ENCODE results near the gene FRMPD4.

The FRMPD4 gene

DNA sequence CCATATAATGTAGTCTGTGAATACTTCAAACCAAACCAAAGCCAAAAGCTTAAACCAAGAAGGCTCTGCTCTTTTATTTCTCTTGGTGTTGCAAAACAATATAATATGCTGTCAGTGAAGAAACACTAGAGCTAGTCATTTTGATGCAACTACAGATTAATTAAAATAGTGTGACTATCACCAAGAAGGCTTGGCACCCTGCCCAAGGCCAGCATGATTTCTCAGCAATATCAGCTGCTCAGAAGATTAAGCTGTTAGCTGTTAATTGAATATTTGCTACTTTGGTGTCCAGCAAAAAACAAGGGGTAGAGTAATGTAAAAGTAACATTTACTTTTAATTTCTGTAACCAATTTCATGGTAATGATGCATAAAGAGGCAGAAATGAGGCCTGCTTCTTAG, 548.1 kb downstream of the FRMPD4 start:
- DNase-seq: no peak

DNA sequence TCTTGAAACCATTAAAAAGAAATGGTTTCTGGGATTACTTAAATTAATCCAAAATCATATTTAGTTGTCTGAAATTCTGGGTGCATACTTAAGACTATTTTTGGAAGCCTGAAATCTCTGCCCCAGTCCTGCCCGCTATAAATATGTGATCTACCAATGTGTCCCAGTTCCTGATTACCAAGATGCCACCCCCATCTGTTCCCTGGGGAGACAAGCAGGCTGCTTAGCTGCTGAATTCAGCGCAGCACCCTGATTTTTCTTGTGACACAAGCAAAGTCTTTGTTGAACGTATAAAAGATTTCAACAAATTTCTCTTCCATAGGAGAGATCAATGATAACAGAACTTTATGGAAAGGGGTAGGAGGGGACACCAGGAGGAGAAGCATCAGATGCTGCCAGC, 552.4 kb downstream of the FRMPD4 start:
- no peak for DNase-seq

DNA sequence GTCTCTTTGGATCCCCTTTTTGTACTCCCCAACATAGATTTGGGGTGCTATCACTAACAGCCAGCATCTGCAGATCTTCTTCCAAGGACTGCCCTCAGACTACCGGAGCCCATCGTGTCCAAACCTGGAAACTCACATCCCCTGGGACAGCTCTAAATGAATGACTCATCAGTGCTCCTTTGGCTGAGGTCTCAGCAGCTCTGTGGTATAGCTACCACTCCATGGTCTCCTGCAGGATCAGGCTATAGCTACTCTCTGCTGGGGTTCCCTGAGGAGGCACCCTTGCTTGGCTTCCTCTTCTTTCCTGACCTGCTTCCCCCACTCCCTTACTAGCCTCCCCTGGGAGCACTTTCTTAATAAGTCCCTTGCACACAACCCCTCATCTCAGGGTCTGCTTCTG, 555.5 kb downstream of the FRMPD4 start:
- no peak for DNase-seq

DNA sequence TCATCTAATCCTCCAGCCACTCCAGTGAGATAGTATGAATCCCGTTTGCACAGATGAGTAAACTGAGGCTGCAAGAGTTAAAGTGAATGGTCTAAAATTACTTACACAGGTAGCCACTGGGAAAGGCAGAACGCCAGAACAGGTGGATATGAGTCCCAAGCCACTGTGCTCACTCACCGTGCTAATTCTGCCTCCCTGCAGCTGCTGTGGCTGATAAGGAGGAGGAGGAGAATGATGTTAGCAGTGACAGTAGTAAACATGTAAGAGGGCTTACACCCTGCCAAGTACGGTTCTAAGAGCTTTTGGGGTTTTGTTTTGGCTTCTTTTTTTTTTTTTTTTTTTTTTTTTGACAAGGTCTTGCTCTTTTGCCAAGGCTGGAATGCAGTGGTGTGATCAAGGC, 562.5 kb downstream of the FRMPD4 start:
- DNase-seq: no peak

DNA sequence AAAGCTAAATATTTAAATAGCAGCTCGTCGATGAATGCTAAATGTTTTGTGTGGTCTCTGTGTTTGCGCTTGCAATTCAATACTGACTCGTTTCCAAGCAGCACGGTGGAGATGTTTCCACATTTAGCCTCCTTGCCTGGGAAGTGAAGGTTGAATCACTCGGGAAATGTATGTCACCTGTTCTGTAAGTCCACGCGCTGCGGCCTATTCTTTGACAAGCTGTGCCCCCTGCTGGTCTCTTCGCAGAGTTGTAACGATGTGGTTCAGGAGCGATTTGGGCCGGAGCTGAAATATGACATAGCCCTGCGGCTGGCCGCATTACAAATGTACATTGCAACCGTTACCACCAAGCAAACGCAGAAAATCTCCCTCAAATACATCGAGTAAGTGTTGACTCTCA, 563.4 kb downstream of the FRMPD4 start:
- peak; percentile 46 for DNase-seq

DNA sequence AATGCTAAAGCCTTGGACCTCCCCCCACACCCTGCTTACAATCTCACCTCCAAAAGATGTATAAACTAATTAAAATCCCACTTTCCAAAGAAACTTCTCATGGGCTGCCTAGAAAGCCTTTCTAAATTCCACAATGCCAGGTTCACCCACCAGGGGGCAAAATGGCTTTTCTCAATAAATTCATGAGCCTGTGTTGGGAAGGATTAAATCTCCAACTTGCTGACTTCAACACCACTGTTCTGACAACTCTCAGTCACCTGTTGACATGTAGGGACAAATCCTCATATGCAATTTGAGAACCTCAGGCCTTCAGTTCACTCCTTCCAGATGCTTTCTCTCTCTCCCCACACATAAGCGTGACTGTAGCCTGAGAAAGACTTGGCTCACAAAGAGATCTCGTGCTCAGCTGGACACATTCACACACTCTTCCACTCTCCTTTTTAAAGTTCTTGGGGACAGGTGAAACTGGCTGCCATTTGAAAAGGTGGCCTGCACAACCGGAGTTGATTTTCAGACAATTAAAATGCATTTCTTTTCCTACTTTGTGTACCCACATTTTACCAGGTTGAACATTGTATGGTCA, 564.3 kb downstream of the FRMPD4 start:
- no peak for DNase-seq

DNA sequence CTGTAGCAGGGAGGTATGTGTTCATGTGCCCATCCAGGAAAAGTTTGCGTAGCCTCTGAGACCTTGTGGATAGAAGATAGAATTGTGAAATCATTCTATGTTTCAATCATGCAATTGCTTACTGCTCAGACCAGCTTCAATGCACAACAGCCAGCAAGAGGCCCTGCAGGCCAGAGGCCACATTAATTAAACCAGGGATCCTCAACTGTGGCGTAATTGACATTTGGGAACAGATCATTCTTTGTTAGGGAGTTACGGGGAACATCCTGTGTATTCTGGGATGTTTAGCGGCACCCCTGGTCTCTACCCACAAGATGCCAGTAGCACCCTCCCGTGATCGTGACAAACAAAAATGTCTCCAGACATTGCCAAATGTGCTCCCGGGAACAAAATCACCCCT, 566.4 kb downstream of the FRMPD4 start:
- no peak for DNase-seq

DNA sequence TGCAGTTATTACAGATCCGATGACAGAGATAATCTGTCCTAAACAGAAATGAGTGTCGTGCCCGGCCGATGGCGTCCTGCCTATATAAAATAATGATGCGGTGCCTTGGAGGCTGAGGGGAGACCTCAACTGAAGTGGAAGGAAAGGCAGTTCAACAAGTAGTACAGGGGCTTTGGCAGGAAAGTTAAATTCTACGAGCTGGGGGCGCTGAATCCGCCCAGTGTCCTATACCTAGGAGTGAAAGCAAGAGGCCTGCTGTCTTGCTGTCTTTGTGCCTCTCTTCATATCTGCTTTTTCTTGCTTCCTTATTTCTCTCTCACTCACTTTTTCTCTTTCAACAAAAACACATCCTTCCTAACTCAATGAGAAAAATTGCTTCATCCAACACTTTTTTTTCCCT, 570.8 kb downstream of the FRMPD4 start:
- DNase-seq: no peak

DNA sequence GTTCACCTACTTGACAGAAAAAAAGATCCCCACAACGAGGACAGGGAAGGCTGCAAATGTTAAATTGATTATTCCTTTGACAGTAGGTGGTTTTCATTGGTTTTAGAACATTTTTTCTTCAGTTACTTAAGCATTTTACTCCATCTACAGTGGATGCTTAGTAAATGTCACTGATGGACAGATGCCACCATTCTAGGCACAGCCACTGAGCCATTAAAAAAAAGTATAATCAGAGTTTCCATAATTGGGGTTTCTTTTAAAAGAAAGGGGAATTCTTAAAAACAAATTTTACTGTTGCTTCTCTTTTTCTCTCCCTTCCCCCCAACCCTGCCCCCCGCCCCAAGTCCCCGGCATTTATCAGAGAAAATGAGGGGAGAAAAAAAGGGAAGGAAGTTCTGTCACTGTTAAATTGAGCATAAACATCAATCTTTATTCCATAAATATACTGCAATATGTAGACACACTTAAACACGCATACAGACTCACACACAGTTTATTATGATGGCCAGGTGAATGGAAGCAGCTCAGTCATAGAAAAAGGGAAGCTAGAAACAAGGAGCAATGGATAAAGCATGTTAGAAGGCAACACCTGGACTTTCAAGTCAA, 573.3 kb downstream of the FRMPD4 start:
- no peak for DNase-seq

DNA sequence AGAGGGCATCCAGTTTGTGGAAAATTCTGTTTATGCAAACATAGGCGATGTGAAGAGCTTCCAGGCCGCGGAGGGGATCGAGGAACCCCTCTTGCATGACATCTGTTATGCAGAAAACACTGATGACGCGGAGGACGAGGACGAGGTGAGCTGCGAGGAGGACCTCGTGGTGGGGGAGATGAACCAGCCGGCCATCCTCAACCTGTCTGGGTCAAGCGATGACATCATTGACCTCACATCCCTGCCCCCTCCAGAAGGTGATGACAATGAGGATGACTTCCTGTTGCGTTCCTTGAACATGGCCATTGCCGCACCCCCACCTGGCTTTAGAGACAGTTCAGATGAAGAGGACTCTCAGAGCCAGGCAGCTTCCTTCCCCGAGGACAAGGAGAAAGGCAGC, 578.3 kb downstream of the FRMPD4 start:
- no peak for DNase-seq

DNA sequence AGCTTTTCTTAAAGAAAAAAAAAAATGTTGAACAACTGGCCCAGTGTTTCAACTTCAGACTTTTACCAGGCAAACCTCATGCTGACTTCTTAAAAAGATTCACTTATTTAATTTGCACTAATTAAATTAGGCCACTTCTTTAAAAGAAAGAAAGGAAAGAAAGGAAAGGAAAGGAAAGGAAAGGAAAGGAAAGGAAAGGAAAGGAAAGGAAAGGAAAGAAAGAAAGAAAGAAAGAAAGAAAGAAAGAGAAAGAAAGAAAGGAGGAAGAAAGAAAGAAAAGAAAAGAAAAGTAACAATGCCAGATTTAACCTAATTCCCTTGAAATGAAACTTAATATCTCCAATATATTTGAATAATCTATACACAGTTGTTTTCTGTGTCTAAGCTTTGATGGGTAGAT, 581.6 kb downstream of the FRMPD4 start:
- no peak for DNase-seq

DNA sequence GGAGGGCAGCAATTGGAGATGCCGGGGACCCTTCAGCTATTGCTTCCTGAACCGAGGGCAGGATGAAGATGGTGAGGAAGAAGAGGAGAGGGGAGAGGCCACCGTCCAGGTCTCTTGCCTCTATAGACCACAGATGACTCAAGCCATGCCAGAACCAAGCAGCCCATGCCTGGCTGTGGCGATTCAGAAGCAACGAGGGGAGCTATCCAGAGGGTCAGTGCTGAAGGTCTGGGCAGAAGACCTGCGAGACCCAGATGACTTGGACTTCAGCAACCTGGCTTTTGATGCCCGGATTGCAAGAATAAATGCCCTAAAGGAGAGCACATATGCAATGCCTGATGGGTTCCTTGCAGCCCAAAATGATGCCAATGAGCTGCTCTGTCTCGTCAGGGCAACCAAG, 582.8 kb downstream of the FRMPD4 start:
- DNase-seq: no peak

DNA sequence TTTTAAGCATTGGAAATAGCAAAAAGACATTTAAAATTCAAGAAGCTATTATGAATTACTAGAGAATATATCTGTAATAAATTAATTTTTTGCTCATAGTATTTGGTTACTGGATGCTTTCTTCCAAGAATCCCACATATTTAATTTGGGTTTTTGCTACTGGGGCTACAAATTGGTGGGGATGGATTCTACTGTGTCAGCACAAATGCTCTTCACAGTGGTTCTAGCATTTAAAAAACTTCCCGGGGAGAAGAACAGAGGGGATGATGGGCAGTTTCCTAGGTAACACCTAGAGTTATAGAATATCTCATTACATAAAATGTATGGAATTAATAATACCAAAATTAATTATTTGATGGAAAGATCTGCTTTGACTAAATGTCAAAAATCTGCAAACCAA, 584.0 kb downstream of the FRMPD4 start:
- no peak for DNase-seq

DNA sequence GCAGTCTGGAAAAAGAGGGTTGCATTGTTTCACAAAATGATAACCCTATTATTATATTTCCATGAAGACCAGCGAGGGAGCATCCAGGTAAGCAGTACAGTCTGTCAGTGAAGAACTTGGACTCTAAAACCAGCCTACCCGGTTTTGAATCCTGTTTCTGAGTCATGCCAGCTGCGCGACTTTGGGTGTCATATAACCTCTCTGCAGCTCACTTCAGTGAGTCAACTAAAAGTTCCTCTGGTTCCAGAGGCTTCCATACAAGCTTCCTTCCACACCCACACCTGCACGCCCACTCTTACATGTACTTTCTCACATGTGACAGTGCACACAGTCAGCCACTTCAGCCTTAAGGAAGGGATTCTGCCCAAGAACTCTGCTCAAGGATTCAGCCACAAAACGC, 603.1 kb downstream of the FRMPD4 start:
- DNase-seq: no peak

DNA sequence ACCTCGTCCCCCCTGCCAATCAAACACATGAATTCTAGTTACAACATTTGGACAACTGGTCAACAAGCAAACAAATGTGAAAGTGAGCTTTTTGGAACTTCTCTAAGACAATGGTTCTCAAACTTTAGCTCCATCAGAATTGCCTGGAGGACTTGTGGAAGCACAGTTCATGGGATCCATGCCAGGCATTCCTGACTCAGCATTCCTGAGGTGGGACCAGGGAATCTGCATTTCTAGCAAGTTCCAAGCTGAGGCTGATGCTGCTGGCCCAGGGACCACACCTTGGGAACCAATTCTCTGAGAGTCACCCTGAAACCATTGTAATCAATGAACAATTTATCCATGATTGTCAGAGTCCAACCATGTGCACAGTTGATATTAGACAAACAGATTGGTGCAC, 609.2 kb downstream of the FRMPD4 start:
- no peak for DNase-seq

DNA sequence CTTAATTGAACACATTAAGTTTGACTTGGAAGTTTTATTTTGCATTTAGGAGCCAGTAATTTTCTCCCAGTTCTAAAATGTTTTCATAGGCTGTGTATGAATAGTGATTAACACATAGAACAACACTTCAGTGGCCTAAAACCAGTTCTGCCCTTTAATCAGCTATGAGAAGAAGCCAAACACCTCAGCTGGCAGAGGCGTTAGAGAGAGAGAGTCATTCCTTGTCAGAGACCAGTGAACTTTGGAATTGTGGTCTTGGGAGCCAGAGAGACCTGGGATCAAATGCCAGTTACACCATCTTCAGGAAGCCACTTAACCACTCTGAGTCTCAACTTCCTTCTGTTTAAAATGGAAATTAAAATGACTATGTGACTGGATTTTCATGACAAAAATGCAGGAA, 613.6 kb downstream of the FRMPD4 start:
- DNase-seq: no peak

DNA sequence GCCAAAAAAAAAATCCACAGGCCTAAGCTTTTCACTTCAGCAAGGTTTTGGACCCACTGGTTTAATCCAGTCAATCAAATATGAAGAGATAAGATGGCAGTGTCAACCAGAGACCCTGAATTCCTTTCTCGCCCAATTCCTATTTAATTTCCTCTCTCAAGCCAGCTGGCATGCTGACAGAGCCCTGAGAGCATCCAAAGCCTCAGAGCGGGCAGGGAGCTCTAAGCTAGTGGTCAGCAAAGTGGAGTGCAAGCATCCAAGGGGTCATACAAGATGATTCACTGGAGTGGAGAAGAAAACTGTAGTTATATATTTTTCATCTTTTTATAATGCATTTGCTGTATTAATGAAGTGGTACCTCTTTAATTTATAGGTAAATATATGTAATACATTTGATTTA, 615.1 kb downstream of the FRMPD4 start:
- no peak for DNase-seq

DNA sequence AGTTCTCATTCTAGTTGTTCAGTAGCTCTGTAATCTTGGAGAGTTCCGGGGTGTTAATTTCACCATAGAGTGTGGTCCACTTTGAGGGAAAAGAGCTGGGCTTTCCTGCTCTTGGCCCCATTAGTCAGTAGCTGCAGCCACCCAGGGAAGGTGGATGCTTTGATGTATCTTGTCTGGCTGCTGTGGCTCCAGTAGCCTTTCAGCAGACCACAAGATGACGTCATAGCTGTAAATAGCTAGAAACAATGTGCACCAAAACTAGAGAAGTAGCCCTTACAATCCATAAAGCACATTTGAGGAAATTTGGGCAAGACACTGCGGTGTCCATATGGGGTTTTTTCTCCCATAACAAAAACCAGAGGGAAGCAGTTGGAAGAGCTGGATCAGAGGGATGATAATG, 620.0 kb downstream of the FRMPD4 start:
- no peak for DNase-seq

DNA sequence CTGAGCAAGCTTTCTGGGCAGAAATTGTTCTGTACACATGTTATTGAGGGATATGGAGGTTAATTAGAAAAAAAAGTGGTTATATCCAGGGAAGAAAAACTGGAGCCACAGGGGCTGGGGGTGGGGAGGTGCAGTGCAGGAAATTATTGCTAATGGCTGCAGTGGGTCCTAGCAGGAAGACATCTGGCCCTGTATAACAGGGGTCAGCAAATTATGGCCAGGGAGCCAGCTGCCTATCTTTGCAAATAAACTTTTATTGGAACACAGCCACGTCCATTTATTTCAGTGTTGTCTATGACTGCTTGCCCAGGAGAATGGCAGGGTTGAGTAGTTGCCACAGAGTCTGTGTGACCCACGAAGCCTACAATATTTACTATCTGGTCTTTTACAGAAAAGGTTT, 629.6 kb downstream of the FRMPD4 start:
- no peak for DNase-seq

DNA sequence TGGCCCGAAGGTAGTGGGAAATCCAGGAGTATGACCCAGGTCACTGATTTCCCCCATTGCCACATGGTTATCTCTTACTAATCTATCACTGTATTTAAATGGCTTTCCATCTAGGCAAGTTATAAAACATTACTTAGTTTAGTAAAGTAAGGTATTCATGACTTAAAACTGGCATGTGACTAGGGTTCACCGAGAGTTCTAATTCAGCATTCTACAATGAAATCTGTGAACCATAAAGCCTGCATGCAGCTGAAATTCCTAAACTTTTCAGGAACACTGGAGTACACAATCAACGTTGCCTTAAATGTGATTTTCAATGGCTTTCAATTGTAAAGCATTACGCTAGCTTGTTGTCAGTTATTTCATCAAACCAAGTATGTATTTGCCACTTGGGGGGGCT, 630.2 kb downstream of the FRMPD4 start:
- no peak for DNase-seq

DNA sequence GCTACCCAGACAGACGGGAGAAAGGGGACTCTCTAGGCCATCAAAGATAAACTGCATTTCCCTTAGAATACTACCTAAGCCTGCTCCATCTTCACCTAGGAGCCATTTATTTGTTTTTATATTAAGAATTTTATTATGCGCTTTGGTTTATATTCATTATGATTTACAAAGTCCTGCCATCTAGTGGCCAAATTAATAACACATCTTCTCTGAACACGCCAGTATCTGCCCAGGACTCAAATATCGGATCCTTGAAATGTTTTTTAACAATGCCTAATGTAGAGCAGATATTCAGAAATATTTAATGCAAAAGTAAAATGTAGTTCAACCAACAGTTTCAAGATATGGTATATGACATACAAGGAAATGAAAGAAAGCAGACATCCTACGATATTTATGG, 632.2 kb downstream of the FRMPD4 start:
- no peak for DNase-seq

DNA sequence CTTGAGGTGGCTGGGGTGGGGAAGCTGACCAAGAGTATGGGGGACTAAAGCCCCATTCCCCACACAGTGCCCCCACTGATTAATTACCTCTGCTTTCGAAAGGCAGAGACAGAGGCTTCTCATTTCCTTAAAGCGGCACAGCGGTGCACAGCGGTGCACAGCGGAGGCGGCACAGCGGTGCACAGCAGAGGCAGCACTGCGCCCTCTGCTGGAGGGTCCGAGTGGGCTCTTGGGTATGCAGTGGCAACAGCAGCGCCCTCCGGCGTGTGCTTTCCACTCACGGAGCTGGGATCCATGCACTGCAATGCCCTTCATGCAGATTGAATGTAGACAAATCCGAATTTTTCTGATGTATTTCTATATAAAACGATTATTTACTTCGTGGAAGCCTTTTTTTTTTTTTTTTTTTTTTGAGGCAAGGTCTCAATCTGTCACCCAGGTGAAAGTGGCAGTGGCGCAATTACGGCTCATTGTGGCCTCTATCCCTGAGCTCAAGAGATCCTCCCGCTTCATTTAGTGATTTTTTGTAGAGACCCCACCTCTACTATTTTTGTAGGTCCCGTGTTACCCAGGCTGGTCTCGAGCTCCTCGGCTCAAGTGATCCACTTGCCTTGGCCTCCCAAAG, 633.3 kb downstream of the FRMPD4 start:
- DNase-seq: no peak
